Transverse colon (tissue), 4 donors: ENCODE results near the gene TMEM117.

Experiments used
- EP300 ChIP-seq: sonication (generic); formaldehyde crosslinking; IDR thresholded peaks from one replicate; pipeline ENCODE4 v1.6.1; 2017; ENCODE audit warnings: antibody characterized with exemption, low read depth
- POLR2AphosphoS5 ChIP-seq, 3 donors: sonication (generic); formaldehyde crosslinking; IDR thresholded peaks; one replicate each; pipeline ENCODE4 v1.6.1; 2016; ENCODE audit warnings: antibody characterized with exemption in 3 of 3
- TF ChIP-seq, protein P1 (sequence below), 5 experiments: fragments of 200-600 bp in 3 of 5; fragments of 450-650 bp in 2 of 5; sonication (generic) in 3 of 5; IDR thresholded peaks; 1 replicate in 2 of 5; 2 replicates in 3 of 5; pipeline ENCODE4 v1.5.1; 2016 to 2017; ENCODE audit warnings: antibody characterized with exemption in 5 of 5, inconsistent platforms in 3 of 5, mild to moderate bottlenecking in 2 of 5, moderate library complexity in 1 of 5

GRCh38 chr12:44034906-44035305 is 199.0 kb downstream of the TMEM117 start:
- TF ChIP-seq, protein P1, sequence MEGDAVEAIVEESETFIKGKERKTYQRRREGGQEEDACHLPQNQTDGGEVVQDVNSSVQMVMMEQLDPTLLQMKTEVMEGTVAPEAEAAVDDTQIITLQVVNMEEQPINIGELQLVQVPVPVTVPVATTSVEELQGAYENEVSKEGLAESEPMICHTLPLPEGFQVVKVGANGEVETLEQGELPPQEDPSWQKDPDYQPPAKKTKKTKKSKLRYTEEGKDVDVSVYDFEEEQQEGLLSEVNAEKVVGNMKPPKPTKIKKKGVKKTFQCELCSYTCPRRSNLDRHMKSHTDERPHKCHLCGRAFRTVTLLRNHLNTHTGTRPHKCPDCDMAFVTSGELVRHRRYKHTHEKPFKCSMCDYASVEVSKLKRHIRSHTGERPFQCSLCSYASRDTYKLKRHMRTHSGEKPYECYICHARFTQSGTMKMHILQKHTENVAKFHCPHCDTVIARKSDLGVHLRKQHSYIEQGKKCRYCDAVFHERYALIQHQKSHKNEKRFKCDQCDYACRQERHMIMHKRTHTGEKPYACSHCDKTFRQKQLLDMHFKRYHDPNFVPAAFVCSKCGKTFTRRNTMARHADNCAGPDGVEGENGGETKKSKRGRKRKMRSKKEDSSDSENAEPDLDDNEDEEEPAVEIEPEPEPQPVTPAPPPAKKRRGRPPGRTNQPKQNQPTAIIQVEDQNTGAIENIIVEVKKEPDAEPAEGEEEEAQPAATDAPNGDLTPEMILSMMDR (IDR thresholded peaks at IDR 0.05): no peak
- TF ChIP-seq EP300 (no peak), POLR2AphosphoS5 (IDR thresholded peaks at IDR 0.05) (no peak)
